SU-DHL-6 (cell line): ENCODE data around the gene FBXW8.

Source experiments
- H2AFZ ChIP-seq: fragments of 200-600 bp; sonication (generic); 2 replicates; pipeline ENCODE4 v1.6.1; 2014; ENCODE audit warnings: low read depth, mild to moderate bottlenecking, moderate library complexity, mixed read lengths, antibody characterized with exemption, low read length; ENCODE audit not compliant: severe bottlenecking
- H3F3A ChIP-seq: fragments of 200-600 bp; shearing (Covaris generic); 2 replicates; pipeline ENCODE4 v1.6.0; 2016; ENCODE audit warnings: antibody characterized with exemption, mild to moderate bottlenecking; ENCODE audit not compliant: insufficient read depth
- H3K27ac ChIP-seq: fragments of 200-600 bp; sonication (generic); 2 replicates; pipeline ENCODE4 v1.5.1; 2016; ENCODE audit warnings: low read depth, mild to moderate bottlenecking, low read length, moderate library complexity, mixed read lengths
- H3K27me3 ChIP-seq: fragments of 200-600 bp; sonication (generic), shearing (Covaris generic); 2 replicates; pipeline ENCODE4 v1.6.0; 2014; ENCODE audit warnings: mild to moderate bottlenecking, low read length
- H3K36me3 ChIP-seq: fragments of 200-600 bp; sonication (generic); 2 replicates; pipeline ENCODE4 v1.6.1; 2014; ENCODE audit warnings: mild to moderate bottlenecking, low read length, mixed read lengths
- H3K4me2 ChIP-seq: fragments of 300-600, 200-600 bp; shearing (Covaris generic), sonication (generic); 2 replicates; pipeline ENCODE4 v1.6.0; 2014; ENCODE audit warnings: low read length, low read depth, mild to moderate bottlenecking; ENCODE audit not compliant: poor library complexity, severe bottlenecking
- H3K4me3 ChIP-seq: fragments of 200-600 bp; sonication (generic); 2 replicates; pipeline ENCODE4 v1.5.1; 2014; ENCODE audit warnings: antibody characterized with exemption, low read length, mild to moderate bottlenecking, mixed read lengths; ENCODE audit not compliant: insufficient read depth, poor library complexity, severe bottlenecking
- H3K79me2 ChIP-seq: fragments of 200-600 bp; sonication (generic); 2 replicates; pipeline ENCODE4 v1.6.1; 2014; ENCODE audit warnings: mild to moderate bottlenecking, low read length, moderate library complexity; ENCODE audit not compliant: insufficient read depth
- H3K9ac ChIP-seq: fragments of 200-600 bp; sonication (generic); 2 replicates; pipeline ENCODE4 v1.7.0; 2014; ENCODE audit warnings: mild to moderate bottlenecking, low read length
- H3K9me2 ChIP-seq: fragments of 200-600 bp; sonication (generic); replicated peaks from 2 replicates; pipeline ENCODE4 v1.6.1; 2014; ENCODE audit warnings: low read length; ENCODE audit not compliant: insufficient read depth
- H3K9me3 ChIP-seq: fragments of 200-600 bp; sonication (generic); 2 replicates; pipeline ENCODE4 v1.6.1; 2014; ENCODE audit warnings: low read length, mixed read lengths; ENCODE audit not compliant: insufficient read depth
- H4K20me1 ChIP-seq: fragments of 200-600 bp; sonication (generic); 2 replicates; pipeline ENCODE4 v1.6.1; 2014; ENCODE audit warnings: low read depth, mild to moderate bottlenecking, antibody characterized with exemption, low read length, moderate library complexity, mixed read lengths
- CTCF ChIP-seq: fragments of 200-600 bp; sonication (generic); IDR thresholded peaks from one replicate; pipeline ENCODE4 v1.5.1; 2017; ENCODE audit warnings: antibody characterized with exemption, mild to moderate bottlenecking, low read length, moderate library complexity; ENCODE audit not compliant: insufficient read depth, poor library complexity, severe bottlenecking
- EZH2phosphoT487 ChIP-seq: fragments of 200-600 bp; sonication (generic), shearing (Covaris generic); conservative IDR thresholded peaks from 2 replicates; pipeline ENCODE4 v1.6.1; 2018; ENCODE audit warnings: mild to moderate bottlenecking, antibody characterized with exemption, low read length, moderate library complexity, mixed read lengths

FBXW8 gene

DNA sequence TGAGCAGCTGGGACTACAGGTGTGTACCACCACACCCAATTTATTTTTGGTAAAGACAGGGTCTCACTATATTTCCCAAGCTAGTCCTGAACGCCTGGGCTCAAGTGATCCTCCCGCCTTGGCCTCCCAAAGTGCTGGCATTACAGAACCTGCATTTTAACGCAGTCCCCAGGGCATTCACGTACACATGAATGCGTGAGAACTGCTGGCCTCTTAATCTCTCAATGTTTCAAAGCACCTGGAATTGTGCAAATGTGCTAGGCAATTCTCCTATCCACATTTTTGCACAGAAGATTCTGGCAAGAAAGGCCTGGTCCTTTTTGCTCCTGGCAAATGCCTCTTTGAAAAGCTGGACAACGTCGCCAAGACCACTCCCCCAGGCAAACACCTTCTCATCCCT is 153.3 kb downstream of the FBXW8 start:
- Histone ChIP-seq H3K79me2 (no peaks in the 10 kb centered on the region), H3K27ac (no peak overlapping the region), H3F3A (no peaks in the 10 kb centered on the region), H3K9me3 (no peaks in the 10 kb centered on the region), H2AFZ (no peak overlapping the region), H3K4me2 (no peak overlapping the region), H4K20me1 (no peaks in the 10 kb centered on the region), H3K27me3 (no peaks in the 10 kb centered on the region), H3K36me3 (no peaks in the 10 kb centered on the region), H3K4me3 (no peak overlapping the region), H3K9me2 (no peaks in the 10 kb centered on the region), H3K9ac (no peak overlapping the region)
- TF ChIP-seq CTCF (no peak), EZH2phosphoT487 (no peak)

- Histone ChIP-seq H3F3A (no peaks in the 10 kb centered on the region), H3K27me3 (no peaks in the 10 kb centered on the region), H3K4me3 (no peak overlapping the region), H3K4me2 (no peak overlapping the region), H3K79me2 (no peaks in the 10 kb centered on the region), H4K20me1 (no peaks in the 10 kb centered on the region), H2AFZ (no peak overlapping the region), H3K9me2 (no peaks in the 10 kb centered on the region), H3K9ac (no peak overlapping the region), H3K9me3 (no peaks in the 10 kb centered on the region), H3K27ac (no peak overlapping the region), H3K36me3 (no peaks in the 10 kb centered on the region)
- TF ChIP-seq EZH2phosphoT487 = no peak
- TF ChIP-seq CTCF = no peak
These were observed 153.8 kb downstream of the FBXW8 start for GRCh38 chr12:117064596-117064995.

GRCh38 chr12:117067016-117067415 is 156.3 kb downstream of the FBXW8 start:
- Histone ChIP-seq H3K79me2 (no peaks in the 10 kb centered on the region), H3K27ac (no peak overlapping the region), H2AFZ (no peak overlapping the region), H4K20me1 (no peaks in the 10 kb centered on the region), H3K9me2 (no peaks in the 10 kb centered on the region), H3K9ac (no peak overlapping the region), H3K4me3 (no peak overlapping the region), H3K27me3 (no peaks in the 10 kb centered on the region), H3K9me3 (no peaks in the 10 kb centered on the region), H3K36me3 (no peaks in the 10 kb centered on the region), H3F3A (no peaks in the 10 kb centered on the region), H3K4me2 (no peak overlapping the region)
- TF ChIP-seq EZH2phosphoT487 (no peak), CTCF (no peak)
